ENCODE data around the gene CFAP91.

The CFAP91 gene

DNA sequence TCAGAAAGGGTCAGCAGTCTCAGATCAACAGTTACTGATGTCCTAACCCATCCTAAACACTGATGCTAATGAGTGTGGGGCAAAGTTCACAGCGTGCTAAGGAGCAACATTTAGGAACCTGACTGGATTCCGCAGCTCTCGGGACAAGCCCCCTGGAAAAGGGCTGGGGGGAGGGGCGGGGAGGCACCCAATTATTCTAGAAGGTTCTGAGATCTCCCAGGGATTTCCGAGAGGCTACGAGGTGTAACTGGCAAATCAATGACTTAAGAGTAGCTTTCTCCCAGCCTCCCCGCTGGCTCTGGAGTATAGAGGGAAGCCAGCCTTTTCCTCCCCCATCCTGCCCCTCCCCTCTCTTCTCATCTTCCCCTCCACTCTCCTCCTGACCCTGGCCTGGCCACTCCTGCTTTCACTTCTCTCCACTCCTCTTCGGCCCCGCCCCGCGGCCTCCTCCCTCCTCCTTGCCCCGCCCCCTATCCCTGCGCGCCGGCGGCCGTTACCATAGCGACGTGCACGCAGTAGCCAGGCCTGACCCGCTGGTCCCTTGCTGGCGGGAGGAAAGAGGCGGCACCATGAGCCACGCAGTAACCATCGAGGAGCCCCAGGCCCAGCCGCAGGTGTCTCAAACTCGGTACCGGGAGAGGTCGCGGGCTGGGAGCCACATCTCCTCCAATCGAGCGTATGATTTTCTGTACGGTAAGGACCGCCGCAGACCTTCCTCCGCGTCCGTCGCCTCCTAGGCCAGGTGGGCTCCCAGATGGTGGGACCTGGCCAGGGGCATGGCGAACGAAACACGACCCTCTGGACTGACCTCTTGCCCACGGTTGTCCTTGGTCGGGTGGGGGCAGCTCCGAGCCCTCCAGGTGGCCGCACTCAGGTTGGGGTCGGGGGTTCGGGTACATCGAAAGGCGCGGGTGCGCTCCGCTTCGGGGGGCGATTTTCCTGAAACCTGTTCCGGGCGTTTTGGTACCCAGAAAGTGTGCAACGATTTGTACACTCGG, at the start of gene CFAP91:
Gene CFAP91 (plus strand): TSS at position 493 of the 998 bp plus-strand sequence. CDS start 77 bp downstream, at position 570.
- peak; percentile 89 for DNase-seq

DNA sequence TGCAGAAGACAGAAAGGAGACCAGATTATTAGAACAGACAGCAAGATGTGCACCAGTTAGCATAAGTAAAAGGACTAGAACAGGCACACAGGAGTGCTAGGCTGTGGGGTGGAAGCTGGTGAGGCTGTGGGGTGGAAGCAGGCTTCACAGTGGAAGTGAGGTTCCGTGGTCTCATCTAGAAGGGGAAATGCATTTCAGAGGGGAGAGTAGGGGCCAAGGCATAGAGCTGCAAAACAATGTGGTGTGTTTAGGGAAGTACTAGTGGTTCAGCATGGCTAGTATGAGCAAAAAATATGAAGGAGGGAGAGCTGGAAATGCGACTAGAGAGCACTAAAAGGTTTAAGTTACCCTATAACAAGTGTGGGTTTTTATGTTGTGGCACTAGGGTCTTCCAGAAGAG, 48.9 kb upstream of the CFAP91 start:
- DNase-seq, result no peak

DNA sequence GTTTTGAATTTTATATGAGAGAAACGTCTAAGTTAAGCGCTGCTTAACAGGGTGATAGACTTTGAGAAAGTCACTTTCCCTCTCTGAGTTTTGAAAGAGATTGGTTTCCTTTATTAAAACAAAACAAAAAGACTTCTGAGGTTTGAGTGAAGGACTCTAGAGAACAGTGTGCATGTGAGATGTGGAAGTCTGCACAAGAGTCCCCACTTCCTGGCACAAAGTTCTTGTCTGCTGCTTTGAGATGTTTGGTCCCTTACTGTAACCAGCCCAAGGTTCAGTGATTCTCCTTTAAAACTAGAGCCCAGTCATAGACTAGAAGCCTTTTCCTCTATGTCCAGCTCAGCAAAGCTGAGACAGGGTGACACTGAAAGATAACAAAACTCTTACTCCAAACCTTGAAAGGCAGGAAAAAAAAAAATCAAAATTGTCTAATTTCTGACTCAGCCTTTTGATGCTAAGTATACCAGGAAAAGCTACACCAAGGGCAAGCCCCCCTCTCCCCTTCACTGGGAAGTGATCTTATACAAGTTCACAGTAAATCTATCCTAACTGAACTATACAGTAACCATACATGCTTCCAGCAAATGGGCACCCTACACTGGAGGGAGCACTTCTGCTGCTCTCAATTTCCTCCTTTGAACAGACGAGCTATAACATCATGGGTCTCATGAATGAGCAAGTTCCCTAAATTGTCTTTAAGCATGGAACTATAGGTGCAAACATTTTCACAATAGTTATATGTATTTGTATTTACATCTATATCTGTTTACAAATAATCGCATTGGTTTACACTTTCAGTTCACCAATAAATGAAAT, 44.7 kb upstream of the CFAP91 start:
- DNase-seq, result no peak

DNA sequence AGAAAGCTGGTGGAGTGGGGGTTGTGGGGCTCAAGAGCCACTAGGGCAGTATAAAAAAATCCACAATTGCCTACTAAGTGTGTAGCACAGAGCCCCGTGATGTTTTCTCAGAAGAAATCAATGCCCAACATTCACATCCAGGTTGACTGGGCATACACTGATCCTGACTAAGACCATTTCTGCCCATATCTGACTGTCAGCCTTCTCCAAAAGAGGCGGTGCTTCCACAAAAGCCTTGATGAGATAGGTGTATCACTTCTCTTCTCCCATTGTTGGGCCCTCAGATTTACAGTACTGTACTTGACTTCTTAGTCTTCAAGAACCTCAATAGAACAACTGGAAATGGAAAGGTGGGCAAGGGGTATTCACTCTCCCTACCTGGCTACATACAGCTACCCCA, 43.8 kb upstream of the CFAP91 start:
- no peak for DNase-seq

DNA sequence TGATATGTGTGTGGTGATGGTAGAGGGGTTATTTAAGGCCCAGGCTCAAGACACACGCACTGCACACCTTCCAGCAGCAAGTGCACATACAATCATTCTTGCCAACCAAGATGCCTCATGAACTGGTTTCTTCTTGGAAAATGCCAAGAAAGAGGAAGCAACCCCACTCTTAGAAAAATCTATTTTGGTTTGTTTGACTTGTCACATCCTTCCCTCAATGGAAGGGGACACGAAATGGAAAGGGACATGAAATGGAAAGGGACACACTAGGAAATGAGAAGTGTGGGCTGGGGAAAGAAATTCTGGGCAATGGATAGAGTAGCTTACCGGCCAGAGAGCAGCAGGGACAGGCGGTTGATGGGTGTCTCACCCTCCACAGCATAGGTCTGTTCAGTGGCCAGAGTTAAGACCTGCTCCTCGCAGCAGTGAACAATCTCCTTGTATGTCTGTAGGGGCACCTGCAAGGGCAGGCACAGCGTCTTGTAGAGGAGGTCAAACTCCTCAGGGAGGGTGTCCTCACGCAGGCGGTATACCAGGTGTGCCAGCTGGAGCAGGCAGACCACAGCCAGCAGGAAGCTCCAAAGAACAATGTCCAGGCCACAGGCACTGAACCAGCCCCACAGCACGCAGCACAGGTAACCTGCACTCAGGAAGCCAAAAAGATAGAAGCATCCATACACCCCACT, 43.1 kb upstream of the CFAP91 start:
- no peak for DNase-seq

DNA sequence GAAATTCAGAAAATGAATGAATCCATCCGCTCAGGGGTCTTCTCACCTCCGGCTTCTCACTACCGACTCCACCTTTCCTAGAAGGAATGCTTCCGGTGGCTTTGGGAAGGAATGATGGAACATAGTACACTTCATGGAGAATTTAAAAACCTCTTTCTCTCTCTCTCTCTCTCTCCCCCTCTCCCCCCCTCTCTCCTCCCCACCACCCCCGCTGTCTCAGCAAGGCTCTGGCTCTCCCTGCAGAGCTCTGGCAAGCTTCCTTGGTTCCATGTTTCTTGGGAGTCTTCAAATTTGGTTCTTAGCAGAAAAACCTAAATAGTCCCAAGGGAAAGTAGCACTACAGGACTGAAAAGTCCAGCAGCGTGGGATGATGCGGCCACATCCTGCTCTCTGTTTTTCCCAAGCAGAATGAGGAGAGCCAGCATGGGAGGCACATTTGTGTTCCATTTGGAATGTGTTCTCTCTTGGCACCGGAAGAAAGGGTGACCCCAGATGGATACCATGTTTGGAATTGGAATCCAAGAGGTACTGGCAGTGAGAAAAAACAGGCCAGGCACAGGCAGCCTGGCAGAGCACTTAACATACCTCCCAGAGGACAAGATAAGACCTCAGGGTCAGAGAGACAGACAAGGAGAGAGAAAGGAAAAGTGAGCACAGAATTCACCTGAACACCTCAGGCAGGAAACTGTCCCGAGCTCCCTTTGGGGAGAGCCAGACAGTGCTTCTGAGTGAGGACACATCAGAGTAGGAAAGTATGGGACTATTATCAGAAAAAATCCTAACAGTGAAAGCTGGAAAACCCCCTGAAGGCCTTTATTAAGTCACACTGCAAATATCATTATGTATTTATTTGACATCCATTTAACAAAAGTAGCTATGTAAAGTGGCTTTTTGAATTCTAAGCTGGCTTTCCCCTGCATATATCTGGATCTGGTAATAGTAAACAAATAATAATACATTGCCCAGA, 42.1 kb upstream of the CFAP91 start, which contains the start of gene POPDC2:
Gene POPDC2 (minus strand): TSS at position 116 of the 967 bp plus-strand sequence. CDS start 166 bp downstream, outside the sequence.
- DNase-seq, result no peak

DNA sequence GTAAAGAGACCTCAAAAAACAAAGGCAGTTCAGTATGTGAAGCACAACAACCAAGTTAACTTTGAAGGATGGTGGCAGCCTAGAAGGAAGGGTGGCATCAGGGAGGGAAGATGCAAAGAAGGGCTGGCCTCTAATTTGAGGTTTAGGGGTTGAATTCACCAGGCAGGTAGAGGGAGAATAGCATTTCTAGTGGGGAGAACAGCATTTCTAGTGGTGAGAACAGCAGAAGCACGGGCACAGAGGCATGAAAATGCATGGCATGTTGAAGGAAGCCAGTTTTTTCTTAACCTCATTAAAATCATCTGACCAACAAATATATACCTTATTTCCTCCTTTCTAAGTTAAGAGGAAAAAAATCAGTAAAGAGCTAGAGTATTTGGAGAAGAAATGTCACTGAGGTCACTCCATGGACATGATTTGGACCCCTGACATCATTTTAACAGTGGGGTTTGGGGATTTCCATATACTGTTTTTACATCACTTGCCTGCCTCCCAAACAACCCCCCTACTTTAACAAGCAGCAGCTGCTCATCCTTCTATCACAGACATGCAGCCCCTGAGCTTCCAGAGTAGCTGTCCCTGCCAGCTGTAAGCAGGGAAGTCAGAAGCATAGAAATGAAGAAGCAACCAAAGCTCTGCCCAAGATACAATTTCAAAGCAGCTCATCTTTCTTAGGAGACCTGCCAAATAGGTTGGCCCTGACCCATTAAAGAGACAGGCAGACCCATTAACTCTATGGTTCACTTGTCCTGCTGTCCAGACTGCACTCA, 40.0 kb upstream of the CFAP91 start:
- no peak for DNase-seq

DNA sequence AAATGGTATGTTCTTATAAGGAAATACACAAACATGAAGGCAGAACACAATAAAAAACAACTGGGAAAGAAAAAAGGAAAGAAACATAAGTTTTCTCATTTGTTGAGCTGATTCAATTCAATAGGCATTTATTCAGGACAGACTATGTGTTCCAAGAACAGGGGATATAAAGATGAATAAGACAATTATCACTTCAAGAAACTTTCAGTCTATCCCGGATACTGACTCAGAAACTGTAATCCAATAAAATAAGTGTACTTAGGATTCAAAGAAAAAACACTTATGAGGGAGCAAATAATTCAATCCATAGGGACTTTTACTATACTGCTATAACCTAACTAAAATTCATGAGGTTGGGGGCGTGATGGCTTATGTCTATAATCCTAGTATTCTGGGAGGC, 38.9 kb upstream of the CFAP91 start:
- DNase-seq, result no peak

DNA sequence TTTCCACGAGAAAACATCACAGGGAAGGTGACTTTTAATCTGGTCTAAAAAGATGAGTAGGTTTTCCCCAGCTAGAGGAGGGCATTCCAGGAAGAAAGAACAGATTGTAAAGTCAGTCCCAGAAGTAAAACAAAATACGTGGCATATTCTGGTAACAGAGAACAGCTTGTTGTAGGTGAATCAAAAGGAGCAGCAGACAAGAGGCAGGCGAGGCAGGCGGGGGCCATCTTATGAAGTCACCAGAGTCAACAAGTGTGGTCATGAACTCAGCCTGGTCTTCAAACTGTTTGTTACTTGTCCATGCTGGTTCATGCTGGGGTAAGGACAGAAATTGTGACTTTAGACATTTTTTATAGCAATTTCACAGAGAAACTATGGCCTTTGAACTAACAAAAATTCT, 38.5 kb upstream of the CFAP91 start:
- no peak for DNase-seq

DNA sequence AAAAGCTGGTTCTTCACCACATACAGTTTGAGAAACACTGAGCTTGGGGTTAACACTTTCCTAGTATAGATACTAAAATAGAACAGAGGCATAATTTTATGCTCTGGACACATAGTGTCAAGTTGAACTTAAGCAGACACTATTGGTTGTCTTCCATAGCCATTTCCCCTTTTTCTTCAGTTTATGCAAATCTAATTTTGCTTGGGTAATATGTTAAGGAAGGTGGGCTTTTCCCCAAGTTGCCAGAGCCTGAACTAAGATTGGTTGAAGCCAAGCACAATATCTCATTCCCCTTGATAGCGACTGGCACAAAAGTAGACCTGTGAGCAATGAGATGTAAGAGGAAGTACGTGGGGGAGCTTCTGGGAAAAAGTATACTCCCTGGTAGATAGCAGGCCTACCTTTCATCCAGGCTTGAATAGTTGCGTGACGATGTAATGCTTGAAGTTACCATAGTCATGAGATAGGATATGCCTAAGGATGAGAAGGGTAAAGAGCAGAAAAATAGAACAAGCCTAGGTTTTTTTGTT, 37.9 kb upstream of the CFAP91 start:
- DNase-seq, result no peak

DNA sequence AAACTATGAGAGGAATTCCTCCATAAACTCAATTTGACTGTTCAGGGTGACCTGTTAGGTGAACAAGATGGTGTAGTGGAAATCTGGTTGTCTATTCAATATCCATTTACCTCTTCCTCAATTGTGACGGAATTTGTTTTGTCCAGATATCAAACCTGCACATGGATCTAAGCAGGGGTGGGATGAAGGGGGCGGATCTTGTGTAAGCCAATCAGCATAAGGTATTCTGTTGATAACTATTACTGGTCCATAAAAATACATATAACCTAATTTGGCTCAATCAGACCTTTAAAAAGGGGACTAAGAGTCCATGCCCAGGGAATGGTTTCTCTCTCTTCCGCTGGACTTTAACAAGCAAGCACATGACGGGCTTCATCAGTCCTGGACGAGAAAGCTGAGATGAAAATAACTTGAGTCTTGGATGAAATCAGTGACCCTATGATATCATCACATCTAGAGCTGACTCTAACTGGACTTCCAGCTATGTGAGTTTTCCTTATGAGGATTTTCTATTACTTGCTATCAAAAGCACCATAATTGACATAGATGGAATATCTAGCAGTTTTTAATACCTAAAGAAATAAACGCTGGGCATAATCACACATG, 36.8 kb upstream of the CFAP91 start:
- no peak for DNase-seq

DNA sequence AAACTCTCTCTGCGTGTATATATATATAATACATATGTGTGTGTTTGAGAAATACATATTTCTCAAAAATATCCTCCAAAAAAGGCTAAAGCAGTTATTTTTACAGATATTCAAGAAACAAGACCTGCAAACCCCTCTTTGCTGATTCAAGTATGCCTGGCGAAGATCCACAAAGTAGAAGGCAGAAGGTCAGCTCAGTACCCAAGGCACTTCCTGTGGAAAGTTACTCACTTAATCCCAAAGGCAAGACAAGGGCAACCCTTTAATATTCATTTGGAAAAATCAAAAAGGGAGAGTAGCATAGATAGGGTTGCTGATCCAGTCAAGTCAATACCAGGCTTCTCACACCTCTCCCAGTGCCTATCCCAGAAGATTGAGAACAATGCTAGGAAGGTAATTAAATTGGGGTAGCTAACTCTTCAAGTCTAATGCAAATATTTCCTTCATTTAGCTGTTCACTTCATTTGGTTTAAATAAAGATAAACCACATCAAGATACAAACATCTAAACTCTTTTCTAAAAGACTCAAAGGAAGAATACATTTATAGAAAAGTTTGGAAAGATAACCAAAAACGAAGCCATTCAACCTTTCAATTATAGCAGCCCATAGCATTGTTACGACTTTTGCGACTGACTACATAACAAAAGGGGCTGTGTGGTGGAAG, 32.8 kb upstream of the CFAP91 start:
- no peak for DNase-seq

DNA sequence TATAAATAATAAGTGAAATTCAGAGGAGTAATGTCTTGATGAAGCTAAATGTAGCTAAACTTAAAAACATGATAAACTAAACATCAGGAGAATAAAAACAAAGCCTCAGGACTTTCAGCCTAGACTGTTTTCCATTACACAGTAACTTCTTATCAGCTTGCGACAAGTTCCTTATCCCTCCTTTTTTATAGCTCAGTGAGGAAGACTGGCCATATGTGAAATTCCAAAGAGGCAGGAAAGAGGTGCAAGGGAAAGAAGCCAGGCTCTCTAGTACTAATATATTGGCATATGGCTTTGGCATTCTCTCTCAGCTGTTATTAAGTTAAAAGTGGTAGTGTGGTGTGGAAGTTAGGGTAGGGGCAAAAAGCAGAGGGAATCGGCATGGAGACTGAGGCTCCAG, 30.0 kb upstream of the CFAP91 start:
- DNase-seq, result no peak

DNA sequence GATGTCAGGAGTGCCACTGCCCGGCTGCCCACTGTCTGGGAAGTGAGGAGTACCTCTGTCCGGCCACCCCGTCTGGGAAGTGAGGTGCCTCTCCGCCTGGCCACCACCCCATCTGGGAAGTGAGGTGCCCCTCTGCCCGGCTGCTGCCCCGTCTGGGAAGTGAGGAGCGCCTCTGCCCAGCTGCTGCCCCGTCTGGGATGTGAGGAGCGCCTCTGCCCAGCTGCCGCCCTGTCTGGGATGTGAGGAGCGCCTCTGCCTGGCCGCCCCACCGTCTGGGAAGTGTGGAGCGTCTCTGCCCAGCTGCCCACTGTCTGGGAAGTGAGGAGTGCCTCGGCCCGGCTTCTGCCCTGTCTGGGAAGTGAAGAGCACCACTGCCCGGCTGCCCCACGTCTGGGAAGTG, 28.9 kb upstream of the CFAP91 start:
- DNase-seq, result no peak

DNA sequence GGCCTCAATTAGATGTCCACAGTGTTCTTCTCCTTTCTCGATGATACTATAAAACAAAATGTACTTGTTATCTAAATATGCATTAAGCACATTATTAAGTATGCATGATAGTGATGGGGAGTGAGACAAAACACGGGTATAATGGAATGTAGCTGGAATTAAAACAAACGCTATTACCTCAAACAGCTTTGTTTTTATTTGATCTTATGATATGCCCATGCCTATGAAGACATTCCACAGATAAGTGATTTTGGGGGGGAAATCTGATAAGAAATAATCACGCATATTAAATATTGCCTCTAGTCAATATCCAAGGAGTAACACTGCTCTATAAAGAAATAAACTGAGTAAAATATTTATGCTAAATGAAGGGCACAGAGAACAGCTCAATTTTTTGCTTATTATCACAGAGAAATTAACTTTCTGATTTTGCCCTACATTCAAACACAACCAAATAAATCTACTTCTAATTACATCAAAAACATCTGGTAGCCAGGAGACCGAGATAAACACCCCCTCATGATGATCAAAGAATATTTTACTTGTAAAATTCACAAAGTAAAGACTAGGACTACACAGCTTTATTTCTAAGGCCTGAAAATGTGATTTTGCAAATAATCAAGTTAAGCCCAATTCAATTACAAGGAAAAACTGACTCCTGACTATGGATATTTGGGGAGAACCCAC, 27.5 kb upstream of the CFAP91 start:
- DNase-seq, result no peak

DNA sequence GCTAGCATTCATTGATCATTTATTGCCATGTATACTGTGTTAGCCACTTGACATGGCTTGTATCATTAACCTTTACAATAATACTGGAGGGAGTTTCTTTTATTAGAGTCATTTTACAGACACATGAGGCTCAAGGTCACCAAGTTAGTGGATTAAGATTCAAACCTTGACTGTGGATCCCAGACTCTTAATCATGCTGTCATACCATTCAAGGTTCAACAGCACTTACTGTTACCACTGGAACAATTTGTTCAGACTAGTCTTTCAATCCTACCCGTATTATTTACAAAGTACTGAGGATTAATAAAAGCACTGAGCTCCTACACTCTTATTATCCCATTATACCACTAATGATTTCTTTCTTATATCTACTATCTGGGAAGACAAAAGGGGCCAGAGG, 26.8 kb upstream of the CFAP91 start:
- DNase-seq, result no peak

DNA sequence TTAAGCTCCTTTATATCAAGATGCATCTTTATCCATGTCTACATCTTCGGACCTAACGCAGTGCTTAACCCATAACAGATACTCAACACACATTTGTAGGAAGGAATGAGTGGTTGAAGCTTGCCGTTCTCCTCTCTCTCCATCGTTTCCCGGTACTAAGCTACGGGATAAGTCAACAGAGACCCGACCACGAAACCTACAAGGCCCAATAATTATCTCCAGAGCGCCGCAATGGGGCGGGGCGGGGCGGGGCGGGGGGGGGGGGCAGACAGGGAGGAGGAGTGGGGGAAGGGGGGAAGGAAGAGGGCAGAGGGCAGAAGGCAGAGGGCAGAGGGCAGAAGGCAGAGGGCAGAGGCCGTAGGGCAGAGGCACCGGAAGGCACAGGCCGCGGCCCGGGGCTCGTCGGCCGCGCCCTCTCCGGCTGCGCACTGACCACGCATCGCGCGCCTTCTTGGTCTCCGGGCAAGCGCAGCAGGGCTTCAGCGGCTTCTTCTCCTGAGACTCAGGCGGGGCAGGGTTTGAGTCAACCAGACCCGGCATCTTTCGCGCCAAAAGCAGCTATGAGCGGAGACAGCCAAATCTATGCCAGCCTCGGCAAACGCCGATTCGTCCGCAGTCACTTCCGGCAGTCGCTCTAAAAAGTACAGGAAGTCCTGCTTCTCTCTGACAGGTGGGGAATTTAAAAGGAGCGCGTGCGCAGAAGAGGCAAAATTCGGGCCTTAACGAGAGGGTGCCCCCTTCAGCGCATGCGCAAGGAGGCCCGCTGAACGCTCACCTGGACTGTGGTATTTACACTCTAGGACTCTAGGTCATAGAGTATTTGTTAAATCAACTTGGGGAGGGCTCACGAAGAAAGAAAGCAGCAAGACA, 25.8 kb upstream of the CFAP91 start, which contains the start of gene COX17:
Gene COX17 (minus strand): TSS at position 636 of the 870 bp plus-strand sequence. CDS start 96 bp downstream, at position 540.
- DNase-seq, result peak; percentile 98

DNA sequence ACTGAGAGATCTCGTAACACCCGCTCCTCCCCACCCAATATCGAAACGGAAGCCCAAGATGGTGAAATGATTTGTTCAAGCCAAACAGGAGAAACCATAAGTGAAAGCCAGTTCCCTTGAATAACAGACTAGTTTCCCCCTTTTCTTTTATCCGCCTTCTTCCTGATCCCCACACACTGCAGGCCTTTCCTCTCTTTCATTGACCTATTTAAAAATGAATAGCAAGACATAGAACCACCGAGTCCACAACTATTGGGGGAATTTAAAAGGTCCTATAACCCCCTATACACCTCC, 25.2 kb upstream of the CFAP91 start:
- DNase-seq, result no peak

All from activated CD4-positive, alpha-beta T cell treated with anti-CD3 and anti-CD28 coated beads, Interleukin-2, Interleukin-6, amounts not matched to agents 100 ng/mL and 50 ng/mL, durations not matched to agents 16 hours and 8 hours (primary cell).